Stimulated activated CD8-positive, alpha-beta memory T cell treated with anti-CD3 and anti-CD28 coated beads, Interleukin-4, amount 100 ng/mL, for 48 hours (primary cell): ENCODE results near the gene CYP4F8.

Source experiments
- DNase-seq: peaks from one replicate; pipeline ENCODE4 v3.0.0-alpha.2; 2020

The CYP4F8 gene

DNA sequence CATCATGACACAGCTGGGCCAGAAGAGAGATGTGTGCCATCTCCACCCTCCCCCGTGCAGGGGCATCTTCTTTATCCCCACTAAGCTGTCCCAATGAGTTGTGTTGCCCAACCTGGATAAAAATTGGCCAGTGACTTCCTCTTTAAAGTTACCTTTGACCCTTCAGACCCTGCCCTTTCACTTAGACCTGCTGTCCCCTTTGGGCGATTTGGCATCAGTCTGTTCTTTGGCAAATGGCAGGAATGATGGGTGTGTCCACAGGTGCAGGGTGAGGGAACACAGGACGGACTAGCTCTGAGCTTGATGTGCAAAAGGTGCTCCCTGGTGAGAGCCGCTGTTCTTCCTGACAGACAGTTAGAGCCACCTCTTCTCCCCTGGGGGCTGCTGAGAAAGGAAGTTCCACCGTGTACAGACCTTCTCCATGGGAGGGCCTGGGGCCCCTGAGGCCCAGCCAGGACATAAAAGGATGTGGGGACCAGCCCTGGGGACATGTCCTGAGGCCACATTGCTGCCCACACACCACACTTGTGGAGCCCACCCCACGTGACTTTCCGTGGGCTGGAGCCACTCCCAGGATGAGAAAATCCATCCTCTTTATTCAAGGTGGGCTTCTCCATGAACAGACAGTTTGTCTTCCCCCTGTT is 1.7 kb downstream of the CYP4F8 start:
- DNase-seq = no peak

DNA sequence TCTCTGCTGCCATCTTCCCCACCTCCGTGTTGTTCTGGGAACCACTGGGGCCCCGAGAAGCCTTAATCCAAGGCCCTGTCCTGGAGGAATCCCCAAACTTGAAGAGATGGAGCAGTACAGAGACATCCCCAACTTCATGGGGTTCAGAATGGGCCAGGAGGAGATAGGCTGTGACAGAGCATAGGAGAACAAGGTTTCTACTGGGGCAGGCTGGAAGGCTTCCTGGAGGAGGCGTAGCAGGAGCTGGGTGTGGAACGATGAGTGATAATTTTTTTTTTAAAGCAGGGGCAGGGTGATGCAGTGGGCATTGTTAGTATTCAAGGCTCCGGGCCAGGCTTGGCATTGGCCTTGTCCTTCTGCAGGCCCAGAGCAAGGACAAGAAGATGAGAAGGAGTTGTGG is 3.3 kb downstream of the CYP4F8 start:
- no peak for DNase-seq

DNA sequence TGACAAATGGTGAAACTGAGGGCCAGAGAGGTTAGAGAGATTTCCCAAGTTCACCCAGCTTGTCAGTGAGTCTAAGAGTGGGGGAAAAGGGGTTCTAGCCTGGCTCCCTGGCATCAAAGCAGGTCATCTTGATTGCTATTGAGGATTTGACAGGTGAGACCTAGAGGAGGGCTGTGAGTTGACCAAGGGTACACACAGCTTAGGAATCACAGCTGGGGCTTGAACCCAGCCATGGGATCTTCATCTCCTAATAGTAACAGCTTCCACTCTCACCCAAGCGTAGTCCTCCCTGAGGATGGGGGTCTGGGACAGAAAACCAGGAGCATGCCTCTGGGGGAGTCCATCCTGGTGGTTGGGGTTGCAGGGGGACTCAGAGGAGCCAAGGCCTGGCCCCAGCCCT is 6.8 kb downstream of the CYP4F8 start:
- no peak for DNase-seq

DNA sequence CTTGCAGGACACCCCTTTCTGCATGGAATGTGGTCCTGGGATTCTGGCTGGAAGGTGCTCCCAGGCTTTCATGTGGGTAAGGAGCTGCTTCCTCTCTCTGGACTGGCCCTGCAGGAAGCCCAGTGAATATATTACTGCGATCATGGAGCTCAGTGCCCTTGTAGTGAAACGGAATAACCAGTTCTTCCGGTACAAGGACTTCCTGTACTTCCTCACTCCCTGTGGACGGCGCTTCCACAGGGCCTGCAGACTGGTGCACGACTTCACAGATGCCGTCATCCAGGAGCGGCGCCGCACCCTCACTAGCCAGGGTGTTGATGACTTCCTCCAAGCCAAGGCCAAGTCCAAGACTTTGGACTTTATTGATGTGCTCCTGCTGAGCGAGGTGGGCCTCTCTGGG is 8.0 kb downstream of the CYP4F8 start:
- DNase-seq = no peak

DNA sequence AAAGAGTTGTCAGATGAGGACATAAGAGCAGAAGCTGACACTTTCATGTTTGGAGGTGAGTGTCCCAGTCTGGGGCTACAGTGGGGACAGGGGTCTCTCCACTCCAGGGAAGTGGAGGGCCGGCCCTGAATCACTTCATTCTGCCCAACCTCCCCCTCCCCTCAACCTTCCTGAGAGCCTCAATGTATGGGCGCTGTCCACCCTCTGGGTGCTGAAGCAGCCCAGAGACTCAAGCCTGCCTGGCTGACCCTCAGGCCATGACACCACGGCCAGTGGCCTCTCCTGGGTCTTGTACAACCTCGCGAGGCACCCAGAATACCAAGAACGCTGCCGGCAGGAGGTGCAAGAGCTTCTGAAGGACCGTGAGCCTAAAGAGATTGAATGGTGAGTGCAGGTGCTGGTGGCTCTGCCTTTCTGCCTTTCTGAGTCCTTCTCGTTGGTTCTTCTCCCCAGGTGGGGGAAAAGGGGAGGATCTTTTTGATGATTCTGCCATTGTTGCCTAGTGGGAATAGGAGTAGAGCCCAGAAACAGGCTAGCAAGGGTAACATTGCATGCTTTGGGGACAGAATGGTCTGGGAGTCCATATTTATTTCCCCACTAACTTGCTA is 8.8 kb downstream of the CYP4F8 start:
- DNase-seq = no peak

DNA sequence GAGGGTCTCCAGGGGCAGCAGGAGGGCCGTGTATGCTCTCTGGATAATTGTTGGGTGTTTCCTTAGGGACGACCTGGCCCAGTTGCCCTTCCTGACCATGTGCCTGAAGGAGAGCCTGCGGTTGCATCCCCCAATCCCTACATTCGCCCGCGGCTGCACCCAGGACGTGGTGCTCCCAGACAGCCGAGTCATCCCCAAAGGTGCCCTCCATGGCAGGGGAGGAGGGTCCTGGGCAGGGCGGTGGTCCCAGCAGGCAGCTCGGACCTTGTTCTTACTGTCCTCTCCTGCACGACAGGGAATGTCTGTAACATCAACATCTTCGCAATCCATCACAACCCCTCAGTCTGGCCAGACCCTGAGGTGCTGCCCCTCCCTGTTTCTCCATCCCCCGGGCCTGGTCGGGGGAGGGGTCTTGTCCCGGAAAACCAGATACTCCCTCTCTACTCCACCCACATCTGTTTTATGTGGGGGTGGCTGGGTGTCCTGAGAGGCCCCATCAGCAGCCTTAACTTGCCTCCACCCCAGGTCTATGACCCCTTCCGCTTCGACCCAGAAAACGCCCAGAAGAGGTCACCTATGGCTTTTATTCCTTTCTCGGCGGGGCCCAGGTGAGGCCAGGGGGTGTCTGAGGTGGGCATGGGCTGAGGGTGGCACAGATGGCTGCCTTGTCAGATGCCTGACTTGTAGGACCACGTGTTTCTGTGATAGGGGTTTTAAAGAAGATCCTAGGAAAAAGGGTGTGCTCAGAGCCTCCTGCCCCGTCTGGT is 13.4 kb downstream of the CYP4F8 start:
- DNase-seq = no peak

DNA sequence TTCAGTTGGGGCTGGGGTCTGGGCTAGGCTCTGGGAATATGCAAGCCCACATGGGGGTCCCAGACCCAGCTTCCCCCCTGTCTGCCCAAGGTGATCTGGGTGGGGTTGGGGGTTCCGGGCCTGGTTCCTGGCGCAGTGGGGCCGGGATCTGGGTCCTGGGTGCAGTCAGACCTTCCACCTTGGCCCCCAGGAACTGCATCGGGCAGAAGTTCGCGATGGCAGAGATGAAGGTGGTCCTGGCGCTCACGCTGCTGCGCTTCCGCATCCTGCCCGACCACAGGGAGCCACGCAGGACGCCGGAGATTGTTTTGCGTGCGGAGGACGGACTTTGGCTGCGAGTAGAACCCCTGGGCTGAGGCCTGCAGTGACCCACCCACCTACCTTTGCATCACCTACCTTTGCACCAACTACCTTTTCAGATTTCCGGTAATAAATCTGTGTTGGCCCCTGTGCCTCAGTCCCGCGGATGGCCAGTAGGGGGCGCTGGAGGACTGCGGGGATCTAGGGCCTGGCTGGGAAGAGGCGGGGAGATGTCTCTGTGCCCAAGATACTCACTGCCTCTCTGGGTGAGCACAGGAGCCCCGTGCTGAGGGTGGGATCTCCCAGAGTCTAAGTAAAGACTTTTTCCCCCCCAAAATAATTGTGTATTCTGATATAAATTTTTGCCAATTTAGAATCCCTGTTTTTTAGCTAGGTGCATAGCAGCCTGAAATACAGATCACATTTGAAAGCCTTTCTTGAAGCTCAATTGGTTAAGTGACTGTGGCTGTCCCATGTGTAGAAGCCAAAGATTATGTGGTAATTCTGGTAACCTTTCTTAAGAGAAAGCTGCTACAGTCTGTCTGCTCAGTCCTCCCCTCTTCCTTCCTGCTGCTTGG is 14.2 kb downstream of the CYP4F8 start:
- DNase-seq = peak; percentile 97

DNA sequence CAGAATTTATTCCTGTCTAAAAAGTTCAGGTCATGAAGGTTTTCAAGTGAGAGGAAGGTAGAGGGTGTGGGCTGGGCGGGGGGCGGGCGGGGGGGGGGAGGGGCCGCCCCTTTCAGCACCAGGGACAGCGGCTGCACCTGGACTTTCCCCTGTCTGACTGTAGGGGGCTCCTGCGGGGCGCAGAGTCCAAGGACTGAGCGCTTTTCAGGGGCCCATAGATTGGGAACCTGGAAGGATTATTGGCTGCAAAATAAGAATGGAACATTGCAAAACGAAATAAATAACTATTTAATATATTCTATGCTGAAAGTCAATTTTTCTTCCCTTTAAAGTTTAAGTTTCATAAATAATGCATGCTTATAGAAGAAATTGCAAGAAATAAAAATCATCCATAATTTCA is 16.8 kb downstream of the CYP4F8 start:
- DNase-seq = peak; percentile 32

DNA sequence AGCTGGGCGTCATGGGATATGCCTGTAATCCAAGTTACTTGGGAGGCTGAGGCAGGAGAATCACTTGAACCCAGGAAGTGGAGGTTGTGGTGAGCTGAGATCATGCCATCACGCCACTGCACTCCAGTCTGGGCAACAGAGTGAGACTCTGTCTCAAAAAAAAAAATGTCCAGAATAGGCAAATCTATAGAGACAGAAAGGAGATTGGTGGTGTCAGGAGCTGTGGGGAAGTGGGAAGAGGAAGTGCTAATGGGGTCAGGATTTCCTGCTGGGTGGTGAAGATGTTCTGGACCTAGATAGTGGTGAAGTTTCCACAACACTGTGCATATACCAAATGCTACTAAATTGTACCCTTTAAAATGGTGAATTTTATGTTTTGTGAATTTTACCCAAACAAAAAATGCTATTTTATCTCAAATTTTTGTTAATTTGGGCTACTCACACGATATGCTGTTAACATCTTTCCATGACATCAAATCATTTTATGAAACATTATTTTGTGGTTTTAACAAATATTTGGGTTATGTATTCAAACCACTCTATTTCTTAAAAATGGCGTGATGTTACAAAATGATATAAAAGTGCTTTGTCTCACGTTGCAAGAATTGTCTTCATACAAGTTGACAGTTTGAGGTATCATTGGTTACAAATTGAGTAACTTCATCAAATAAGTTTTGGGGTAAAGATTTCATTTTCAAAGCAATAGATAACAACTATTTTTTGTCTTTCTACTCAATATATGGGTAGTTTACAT is 18.2 kb downstream of the CYP4F8 start:
- no peak for DNase-seq

DNA sequence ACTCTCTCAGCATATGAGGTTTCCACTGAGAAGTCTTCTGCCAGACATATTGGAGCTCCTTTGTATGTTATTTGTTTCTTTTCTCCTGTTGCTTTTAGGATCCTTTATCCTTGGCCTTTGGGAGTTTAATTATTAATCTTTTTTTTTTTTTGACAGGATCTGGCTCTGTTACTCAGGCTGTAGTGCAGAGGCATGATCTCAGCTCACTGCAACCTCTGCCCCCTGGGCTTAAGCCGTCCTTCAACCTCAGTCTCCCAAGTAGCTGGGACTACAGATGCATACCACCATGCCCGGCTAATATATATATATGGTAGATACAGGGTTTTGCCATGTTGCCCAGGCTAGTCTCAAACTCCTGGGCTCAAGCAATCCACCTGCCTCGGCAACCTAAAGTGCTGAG is 19.1 kb downstream of the CYP4F8 start:
- DNase-seq = no peak

DNA sequence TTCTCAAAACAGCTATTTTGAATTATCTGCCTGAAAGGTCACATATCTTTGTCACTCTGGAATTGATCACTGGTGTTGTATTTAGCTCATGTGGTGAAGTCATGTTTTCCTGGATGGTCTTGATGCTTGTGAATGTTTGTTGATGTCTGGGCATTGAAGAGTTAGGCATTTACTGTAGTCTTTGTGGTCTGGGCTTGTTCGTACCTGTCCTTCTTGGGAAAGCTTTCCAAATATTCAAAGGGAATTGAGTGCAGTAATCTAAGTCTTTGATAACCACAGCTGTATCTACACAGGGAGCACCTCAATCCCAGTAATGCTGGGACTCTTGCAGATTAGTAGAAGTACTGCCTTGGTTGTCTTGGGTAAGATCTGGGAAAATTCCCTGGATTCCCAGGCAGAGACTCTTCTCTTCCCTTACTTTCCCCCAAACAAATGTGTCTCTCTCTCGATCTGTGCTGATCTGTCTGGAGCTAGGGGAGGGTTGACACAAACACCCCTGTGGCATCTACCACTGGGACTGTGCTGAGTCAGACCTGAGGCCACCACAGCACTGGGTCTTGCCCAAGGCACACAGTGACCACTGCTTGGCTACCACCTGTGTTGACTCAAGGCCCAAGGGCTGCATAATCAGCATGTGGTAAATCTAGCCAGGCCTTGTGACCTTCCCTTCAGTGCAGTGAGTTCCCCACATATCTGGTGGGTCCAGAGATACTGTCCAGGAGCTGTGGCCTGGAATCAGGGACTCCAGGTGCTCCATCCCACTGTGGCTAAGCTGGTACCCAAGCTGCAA is 20.2 kb downstream of the CYP4F8 start:
- DNase-seq = no peak

DNA sequence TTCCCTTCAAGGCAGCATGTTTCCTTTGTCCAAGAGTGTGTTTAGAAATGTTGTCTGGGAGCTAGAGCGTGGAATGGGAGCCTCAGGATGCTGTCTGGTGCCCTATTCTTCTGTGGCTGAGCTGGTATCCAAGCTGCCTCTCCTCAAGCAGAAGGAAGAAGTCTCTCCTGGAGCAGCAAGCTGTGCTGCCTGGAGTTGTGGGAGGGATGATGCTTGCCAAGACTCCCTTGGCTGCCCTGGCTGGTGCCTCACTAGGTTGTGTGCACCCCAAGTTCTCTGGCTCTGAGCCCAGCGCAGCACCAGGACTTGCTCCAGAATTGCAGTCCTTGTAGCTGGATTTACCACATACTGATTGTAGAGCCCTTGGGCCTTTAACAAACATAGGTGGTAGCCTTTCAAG is 21.0 kb downstream of the CYP4F8 start:
- no peak for DNase-seq

DNA sequence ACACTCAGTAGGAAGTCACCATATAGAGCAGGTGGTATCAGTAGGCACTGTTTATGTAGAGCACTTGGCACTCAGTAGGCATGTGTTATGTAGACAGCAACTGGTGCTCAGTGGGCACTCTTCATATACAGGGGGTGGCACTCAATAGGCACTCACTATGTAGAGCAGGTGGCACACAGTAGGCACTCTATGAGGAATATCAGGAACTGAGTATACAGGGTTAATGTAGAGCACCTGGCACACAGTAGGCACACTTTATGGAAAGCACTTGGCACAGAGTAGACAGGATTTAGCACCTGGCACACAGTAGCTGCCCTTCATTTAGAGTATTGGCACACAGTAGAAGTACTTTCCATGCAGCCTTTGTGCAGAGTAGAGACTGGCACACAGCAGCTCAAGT is 24.6 kb downstream of the CYP4F8 start:
- no peak for DNase-seq

DNA sequence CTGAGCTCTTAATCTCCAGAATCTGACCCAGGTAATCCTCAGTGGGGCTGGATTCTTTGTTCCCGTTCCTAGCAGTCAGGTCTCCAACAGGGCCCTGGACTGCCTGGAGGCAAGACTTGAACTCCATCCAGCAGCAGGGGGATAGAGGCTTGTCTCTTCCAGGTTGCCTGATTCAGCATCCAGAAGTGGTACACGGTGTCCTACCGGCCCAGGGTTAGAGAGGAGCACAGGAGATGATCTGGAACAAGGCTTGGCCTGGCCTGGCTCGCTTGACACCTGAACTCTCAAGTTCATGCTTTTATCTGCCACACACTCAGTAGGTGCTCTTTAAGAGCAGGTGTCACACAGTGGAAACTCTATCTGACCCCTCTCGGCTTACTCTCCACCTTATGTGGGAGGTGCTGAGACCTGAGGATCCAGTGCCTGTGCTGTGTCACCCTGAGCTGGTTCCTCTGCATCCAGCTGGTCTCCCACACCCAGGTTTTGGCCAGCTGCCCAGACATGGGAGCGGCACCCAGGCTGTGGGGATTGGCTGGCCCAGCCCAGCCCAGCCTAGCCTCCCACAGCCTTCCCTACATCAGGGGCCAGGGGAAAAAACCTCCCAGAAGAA is 25.4 kb downstream of the CYP4F8 start, which contains the start of gene CYP4F3:
Gene CYP4F3 (plus strand): TSS at position 604 of the 610 bp plus-strand sequence. CDS start 519 bp downstream, outside the sequence.
- no peak for DNase-seq

DNA sequence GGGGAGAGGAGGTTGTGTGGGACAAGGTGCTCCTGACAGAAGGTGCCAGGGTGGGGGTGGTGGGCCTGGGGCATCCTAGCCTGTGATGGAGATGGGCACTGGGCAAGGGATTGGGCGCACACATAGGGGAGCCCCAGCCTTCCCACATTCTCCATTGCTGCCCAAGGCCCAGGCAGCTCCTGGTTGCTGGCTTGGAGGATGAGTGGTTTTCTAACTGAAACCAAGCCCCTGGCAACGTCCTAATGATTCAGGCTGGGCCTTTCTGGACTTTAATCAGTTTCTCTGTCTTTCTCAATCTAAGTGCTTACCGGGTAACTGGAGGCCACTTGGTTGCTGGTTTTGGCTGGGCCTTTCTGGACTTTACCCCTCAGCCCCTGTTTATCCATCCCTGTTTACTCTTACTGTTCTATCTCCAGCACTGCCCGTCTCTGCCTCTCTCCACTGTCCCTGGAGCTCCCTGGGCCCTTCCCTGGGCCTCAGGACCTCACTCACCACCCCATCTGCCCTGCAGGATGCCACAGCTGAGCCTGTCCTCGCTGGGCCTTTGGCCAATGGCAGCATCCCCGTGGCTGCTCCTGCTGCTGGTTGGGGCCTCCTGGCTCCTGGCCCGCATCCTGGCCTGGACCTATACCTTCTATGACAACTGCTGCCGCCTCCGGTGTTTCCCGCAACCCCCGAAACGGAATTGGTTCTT is 26.0 kb downstream of the CYP4F8 start:
- DNase-seq = no peak

DNA sequence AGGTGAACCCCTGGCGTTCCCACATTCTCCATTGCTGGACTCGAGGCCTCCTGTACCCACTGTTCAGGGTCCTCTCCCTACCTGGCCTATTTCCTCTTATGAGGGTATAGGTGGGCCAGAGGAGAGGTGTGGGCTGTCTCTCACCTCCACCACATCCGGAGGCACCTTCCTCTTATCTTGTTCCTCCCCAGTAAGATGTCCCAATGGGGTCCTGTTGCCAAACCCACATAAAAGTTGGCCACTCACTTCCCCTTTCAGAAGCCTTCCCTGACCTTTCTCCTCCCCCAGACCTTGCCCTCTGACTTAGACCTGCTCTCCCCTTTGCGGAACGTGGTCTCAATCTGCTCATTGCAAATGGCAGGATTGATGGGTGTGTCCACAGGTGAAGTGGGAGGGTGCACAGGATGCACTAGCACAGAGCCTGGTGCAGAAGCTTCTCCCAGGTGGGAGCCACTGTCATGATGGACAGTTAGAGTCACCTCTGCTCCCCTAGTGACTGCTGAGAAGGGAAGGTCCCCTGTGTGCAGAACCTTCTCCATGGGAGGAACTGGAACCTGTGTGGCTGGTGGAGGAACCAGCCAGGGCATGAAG is 27.0 kb downstream of the CYP4F8 start:
- no peak for DNase-seq

DNA sequence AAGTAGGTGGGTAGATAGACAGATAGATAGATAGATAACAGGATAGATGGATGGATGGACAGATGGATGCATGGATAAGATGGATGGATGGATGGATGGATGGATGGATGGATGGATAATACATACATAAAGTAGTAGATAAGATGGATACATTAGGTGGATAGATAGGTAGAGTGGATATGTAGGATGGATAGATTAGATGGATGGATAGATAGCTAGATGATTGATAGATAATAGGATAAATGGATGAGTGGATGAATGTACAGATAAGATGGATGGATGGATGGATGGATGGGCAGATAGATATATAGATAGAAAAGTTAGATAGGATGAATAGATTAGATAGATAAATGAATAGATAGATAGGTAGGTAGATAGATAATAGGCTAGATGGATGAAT is 27.8 kb downstream of the CYP4F8 start:
- DNase-seq = no peak

DNA sequence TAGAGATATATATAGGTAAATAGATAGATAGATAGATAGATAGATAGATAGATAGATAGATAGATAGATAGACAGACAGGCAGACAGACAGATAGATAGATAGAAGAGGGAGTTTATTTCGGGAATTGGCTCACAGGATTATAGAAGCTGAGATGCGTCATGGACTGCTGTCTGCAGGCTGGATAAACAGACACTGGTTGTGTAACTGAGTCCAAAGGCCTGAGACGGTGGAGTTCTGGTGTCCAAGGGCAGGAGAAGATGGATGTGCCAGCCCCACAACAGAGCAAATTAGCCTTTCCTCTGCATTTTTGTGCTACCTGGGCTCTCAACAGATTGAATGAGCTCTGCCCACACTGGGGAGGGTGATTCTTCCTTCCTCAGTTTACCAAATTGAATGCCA is 28.4 kb downstream of the CYP4F8 start:
- no peak for DNase-seq

DNA sequence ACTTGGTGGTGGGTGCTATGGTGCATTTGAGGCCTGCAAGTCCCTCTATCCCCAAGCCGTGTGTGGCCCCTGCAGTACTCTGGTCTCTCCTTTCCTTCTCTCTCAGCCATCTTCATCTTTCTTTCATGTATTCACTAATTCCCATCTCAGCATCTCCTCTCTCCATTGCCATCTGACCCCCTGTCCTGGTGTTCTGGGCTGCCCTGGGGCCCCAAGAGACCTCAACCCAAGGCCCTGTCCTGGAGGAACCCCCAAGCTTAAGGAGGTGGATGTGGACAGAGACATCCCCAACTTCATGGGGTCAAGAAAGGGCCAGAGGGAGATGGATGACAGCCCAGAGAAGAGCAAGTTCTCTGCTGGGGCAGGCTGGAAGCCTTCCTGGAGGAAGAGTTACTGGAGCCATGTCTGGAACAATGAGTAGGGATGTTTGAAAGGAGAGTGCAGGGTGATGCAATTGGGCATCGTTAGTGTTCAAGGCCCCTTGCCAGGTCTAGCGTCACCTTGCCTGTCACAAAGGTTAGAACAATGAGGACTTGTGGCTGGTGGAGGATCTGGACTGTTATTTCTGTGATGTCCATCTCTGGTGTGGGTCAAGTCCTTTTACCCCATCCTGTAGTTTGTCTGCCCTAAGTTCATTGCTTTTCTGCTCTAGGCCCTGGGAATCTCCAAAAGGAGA is 29.2 kb downstream of the CYP4F8 start:
- no peak for DNase-seq

DNA sequence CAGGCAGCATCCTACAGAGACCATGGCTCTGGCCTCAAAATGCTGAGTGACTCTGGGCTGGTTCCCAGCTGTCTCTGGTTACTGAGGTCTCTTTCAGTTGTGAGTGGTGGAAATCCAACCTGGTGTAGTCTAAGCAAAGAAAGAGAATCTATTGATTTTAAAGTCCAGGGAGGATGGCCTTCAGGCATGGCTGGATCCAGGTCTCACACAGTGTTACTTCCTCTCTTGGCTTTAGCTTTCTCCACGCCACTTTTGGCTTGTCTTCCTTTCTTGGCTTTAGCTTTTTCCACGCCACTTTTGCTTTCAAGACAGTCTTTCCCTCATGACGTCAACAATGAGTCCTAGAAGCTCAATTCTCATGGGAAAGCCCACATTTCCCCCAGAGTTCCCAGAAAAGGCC is 29.8 kb downstream of the CYP4F8 start:
- DNase-seq = no peak
